KMS-11 (cell line): Measurements from ENCODE around the gene ZNF302.
"Not testable (repeated sequence)": the region's sequence is repeated elsewhere in the genome, so short reads cannot be mapped to it uniquely, and the experiment has no call there.

Experiments
- H2AFZ ChIP-seq: fragments of 200-600 bp; sonication (generic); 2 replicates; pipeline ENCODE4 v1.6.1; 2016; ENCODE audit warnings: antibody characterized with exemption, mixed run types, low read depth
- H3K27ac ChIP-seq: fragments of 200-600 bp; sonication (generic); 2 replicates; pipeline ENCODE4 v1.6.1; 2016; ENCODE audit warnings: mild to moderate bottlenecking, mixed run types
- H3K27me3 ChIP-seq: fragments of 200-600 bp; sonication (generic); 2 replicates; pipeline ENCODE4 v1.6.1; 2017; ENCODE audit warnings: mild to moderate bottlenecking, low read depth, mixed run types, moderate library complexity; ENCODE audit not compliant: insufficient read depth
- H3K36me3 ChIP-seq: fragments of 200-600 bp; sonication (generic); 2 replicates; pipeline ENCODE4 v1.6.1; 2017; ENCODE audit warnings: mild to moderate bottlenecking, mixed run types; ENCODE audit not compliant: insufficient read depth
- H3K4me1 ChIP-seq: fragments of 200-600 bp; sonication (generic); 2 replicates; pipeline ENCODE4 v1.6.1; 2016; ENCODE audit warnings: mild to moderate bottlenecking, low read depth, mixed run types; ENCODE audit not compliant: poor library complexity, severe bottlenecking
- H3K4me2 ChIP-seq: fragments of 200-600 bp; sonication (generic); 2 replicates; pipeline ENCODE4 v1.7.0; 2016; ENCODE audit warnings: mild to moderate bottlenecking, mixed run types
- H3K4me3 ChIP-seq: fragments of 200-600 bp; sonication (generic); IDR thresholded peaks from 2 replicates; pipeline ENCODE4 v1.6.1; 2017; ENCODE audit warnings: low read depth, low read length, mixed read lengths; ENCODE audit not compliant: insufficient read depth
- H3K79me2 ChIP-seq: fragments of 200-600 bp; sonication (generic); 2 replicates; pipeline ENCODE4 v1.6.1; 2016; ENCODE audit warnings: low read depth, mixed run types; ENCODE audit not compliant: insufficient read depth
- H3K9ac ChIP-seq: fragments of 200-600 bp; sonication (generic); 2 replicates; pipeline ENCODE4 v1.6.1; 2016; ENCODE audit warnings: mild to moderate bottlenecking, mixed run types
- H4K20me1 ChIP-seq: fragments of 200-600 bp; sonication (generic); 2 replicates; pipeline ENCODE4 v1.6.1; 2016; ENCODE audit warnings: mild to moderate bottlenecking, mixed run types; ENCODE audit not compliant: insufficient read depth
- CTCF ChIP-seq: fragments of 200-600 bp; sonication (generic); conservative IDR thresholded peaks from 2 replicates; pipeline ENCODE4 v1.6.1; 2017; ENCODE audit warnings: low read depth, mild to moderate bottlenecking, antibody characterized with exemption, low read length, moderate library complexity, mixed read lengths

Gene ZNF302

GRCh38 chr19:34664870-34665269 lies 12.6 kb upstream of the ZNF302 start:
- no peak overlapping the region for H3K9ac ChIP-seq
- H4K20me1 ChIP-seq = no peaks in the 10 kb centered on the region
- H3K4me1 ChIP-seq = peaks cover 4% of the 10 kb centered on the region
- H3K36me3 ChIP-seq = no peaks in the 10 kb centered on the region
- TF ChIP-seq CTCF = no peak
- H3K4me3 ChIP-seq = no peak overlapping the region
- no peaks in the 10 kb centered on the region for H3K79me2 ChIP-seq
- H2AFZ ChIP-seq = no peak overlapping the region
- H3K27ac ChIP-seq = no peak overlapping the region
- H3K4me2 ChIP-seq = no peak overlapping the region
- no peaks in the 10 kb centered on the region for H3K27me3 ChIP-seq

GRCh38 chr19:34665275-34665674 lies 12.2 kb upstream of the ZNF302 start:
- H2AFZ ChIP-seq, H3K36me3 ChIP-seq, H3K79me2 ChIP-seq, H3K9ac ChIP-seq, H3K4me1 ChIP-seq, H3K4me3 ChIP-seq, H3K4me2 ChIP-seq, H3K27ac ChIP-seq, H4K20me1 ChIP-seq, H3K27me3 ChIP-seq: not testable (repeated sequence)

DNA sequence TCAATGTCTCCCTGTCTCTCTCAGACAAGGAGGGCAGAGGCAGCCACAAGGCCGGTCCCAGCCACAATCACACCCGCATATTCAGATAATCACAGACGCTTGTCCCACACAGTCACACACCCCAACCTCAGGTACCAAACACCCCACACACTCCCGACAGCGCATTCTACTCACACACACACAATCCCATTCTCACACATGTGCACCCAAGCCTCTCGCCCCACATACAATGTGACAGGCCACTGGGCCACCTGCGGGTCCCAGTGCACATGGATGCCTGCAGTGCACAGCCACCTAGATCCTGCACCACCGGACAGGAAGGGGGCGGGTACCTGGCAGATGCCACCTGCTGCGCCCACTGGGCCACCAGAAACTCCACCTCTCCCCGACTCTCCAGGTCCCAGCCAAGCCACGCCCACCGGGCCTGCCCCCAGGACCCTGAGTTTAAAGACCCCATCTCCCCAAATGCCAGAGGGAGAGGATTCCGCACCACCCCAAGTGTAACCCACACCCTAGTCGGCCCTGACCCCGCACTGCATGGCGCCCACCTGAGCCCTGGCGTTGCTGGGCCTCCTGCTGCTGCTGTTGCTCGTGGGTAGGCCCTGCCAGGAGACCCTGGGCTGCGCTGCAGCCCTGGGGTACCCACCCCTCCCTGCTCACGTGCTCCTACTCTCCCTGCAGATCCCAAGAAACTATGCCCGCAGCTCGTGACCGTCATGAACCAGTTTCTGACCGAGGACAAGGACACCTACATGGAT lies 11.1 kb upstream of the ZNF302 start:
- Histone ChIP-seq H3K36me3 (no peaks in the 10 kb centered on the region), H4K20me1 (no peaks in the 10 kb centered on the region), H3K27me3 (no peaks in the 10 kb centered on the region), H3K4me1 (peaks cover 4% of the 10 kb centered on the region), H2AFZ (no peak overlapping the region), H3K79me2 (no peaks in the 10 kb centered on the region), H3K4me3 (no peak overlapping the region), H3K27ac (no peak overlapping the region), H3K4me2 (no peak overlapping the region), H3K9ac (no peak overlapping the region)
- no peak for TF ChIP-seq CTCF

GRCh38 chr19:34666958-34667265 lies 10.6 kb upstream of the ZNF302 start:
- TF ChIP-seq CTCF = no peak
- 0 out of 2 replicates have a peak overlapping the region, but pooled peaks have one; percentile 45 for H2AFZ ChIP-seq

DNA sequence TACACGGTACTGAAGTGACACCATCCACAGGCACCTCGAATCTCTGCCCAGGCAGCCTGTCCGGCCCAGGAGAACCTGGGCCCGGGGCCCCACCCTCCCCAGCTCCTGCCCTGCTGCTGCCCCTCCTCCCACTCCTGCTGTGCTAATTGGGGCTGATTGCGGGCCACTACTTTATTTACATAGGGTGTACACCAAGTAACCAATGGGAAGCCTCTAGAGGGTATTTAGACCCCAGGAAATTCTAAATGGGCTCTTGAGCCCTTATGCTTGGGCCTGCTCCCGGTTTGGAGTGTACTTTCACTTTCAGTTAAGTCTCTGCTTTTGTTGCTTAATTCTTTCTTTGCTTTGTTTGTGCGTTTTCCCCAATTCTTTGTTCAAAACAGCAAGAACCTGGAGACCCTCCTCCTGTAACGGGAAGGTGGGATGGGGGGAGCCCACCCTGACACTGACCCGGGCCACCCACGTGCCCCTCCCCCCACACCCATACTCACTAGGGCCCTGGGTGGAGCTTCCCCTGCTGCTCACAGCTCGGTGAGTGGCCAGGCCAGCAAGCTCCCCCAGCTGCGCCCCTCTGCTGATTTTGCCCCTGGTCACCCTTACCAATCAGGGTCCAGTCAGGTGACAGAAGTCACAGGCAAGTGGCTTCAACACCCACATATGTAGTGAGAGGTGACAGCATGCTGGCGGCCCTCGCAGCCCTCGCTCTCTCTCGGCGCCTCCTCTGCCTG lies 10.0 kb upstream of the ZNF302 start:
- Histone ChIP-seq H3K36me3 (no peaks in the 10 kb centered on the region), H3K4me2 (peak overlapping the region; percentile 54), H2AFZ (peak overlapping the region; percentile 45; the same call in 1 of the 2 replicates), H3K27me3 (no peaks in the 10 kb centered on the region), H4K20me1 (no peaks in the 10 kb centered on the region), H3K4me1 (peaks cover 4% of the 10 kb centered on the region), H3K4me3 (no peak overlapping the region), H3K27ac (no peak overlapping the region), H3K9ac (peak overlapping the region; percentile 17; the same call in 1 of the 2 replicates), H3K79me2 (no peaks in the 10 kb centered on the region)
- TF ChIP-seq CTCF = no peak

More at GRCh38 chr19:34666958-34667265, 10.6 kb upstream of the ZNF302 start:
- H3K4me1 ChIP-seq = peaks cover 4% of the 10 kb centered on the region
- no peaks in the 10 kb centered on the region for H3K27me3 ChIP-seq
- no peak overlapping the region for H3K9ac ChIP-seq
- H3K4me3 ChIP-seq = no peak overlapping the region
- no peaks in the 10 kb centered on the region for H4K20me1 ChIP-seq
- no peaks in the 10 kb centered on the region for H3K79me2 ChIP-seq
- H3K27ac ChIP-seq = no peak overlapping the region
- no peak overlapping the region for H3K4me2 ChIP-seq
- H3K36me3 ChIP-seq = no peaks in the 10 kb centered on the region

- H3K27ac ChIP-seq, H3K4me3 ChIP-seq, H3K4me1 ChIP-seq, H4K20me1 ChIP-seq, H2AFZ ChIP-seq, H3K9ac ChIP-seq, H3K36me3 ChIP-seq, H3K4me2 ChIP-seq, H3K27me3 ChIP-seq, H3K79me2 ChIP-seq: not testable (repeated sequence)
Observed at GRCh38 chr19:34668077-34668689, 9.3 kb upstream of the ZNF302 start.
